ENCODE results near the gene DNAJB11. TPM values are rescaled to one million over a fixed set of nuclear protein-coding genes. Genes with fewer than 3 reads are reported as not detected.
"Not testable (repeated sequence)": the region's sequence is repeated elsewhere in the genome, so short reads cannot be mapped to it uniquely, and the experiment has no call there.

DNAJB11 gene
- total RNA-seq, 1 experiment from 2014 or later: 34.0 TPM

- in situ Hi-C loops (cut with HindIII; ENCODE audit: low pct_unique_long_range_greater_than_20kb, low sequenced_read_pairs): no loop called here
- no peak for DNase-seq (ENCODE audit: low read depth)
These were observed 57.4 kb downstream of the DNAJB11 start for GRCh38 chr3:186627852-186628414.

- in situ Hi-C loops (cut with HindIII; ENCODE audit: low pct_unique_long_range_greater_than_20kb, low sequenced_read_pairs): no loop called here
- DNase-seq (ENCODE audit: low read depth): no peak
These were observed 58.2 kb downstream of the DNAJB11 start for GRCh38 chr3:186628756-186629155.

DNA sequence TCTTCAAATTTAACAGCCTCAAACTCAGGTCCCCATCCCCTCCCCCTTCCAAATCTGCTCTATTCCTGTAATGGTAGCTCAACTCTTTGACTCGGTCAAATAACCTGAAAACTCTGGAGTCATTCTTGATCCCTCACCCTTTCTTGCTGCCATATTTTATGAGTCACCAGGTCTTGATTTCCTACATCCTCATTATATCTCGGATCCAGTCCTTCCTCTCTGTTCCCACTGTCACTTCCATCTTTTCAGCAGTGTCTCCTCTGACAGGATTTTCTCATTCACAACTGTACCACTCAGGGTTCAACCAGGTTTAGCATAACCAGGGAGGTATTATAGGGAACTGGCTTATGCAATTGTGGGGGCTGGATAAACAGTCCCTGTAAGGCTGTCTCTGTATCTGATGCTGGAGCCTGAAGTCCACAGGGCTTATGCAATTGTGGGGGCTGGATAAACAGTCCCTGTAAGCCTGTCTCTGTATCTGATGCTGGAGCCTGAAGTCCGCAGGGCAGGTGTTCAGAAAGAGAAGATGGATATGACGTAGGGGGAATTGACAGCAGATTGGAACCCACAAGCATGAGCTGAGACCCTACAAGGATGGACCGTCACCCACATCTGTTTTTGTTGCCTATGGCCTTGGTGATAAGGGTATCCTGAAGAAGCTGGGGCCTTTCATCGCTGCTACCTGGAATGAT, 60.6 kb downstream of the DNAJB11 start:
- in situ Hi-C loops (cut with HindIII; ENCODE audit: low pct_unique_long_range_greater_than_20kb, low sequenced_read_pairs): no loop called here
- DNase-seq (ENCODE audit: low read depth): no peak

DNA sequence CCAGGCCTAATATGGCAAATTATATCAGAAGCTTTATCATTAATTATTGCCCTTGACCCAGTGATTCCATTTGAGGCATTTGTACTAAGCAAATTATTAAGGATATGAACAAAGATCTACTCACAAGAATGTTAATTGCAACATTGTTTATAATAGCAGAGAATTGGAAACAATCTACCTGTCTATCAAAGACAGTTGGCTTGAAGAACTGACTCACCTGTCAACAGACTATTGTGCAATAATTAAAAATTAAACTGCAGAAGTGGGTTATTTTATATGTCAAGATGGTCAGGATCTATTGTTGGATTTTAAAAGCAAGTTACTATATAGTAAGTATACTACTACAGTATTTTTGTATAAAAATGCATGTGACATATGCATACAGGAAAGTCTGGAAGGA, 63.0 kb downstream of the DNAJB11 start:
- in situ Hi-C loops (cut with HindIII; ENCODE audit: low pct_unique_long_range_greater_than_20kb, low sequenced_read_pairs): no loop called here

DNA sequence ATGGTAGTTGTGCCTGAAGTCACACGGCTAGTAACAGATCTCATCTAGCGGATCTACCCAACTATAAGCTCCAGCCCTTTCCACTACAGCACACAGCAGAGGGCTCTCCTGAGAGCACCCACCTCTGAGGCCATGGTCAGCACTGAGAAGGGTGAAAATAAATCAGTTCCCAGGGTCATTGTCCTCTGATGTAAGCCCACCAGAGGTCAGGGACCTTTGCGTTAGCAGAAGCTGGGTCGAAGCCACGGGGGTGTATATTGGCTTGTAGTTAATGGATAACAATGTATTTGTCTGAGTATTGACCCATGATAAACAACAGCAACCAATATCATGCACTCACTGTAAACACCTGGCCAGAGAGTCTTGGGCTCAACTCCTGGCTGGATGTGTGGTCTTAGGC, 63.7 kb downstream of the DNAJB11 start:
- in situ Hi-C loops (cut with HindIII; ENCODE audit: low pct_unique_long_range_greater_than_20kb, low sequenced_read_pairs); DNase-seq (ENCODE audit: low read depth): not testable (repeated sequence)

More for the DNA sequence above, 63.0 kb downstream of the DNAJB11 start:
- no peak for DNase-seq (ENCODE audit: low read depth)

Other genes with a start within 250 kb of the DNAJB11 start
- gene DGKG, start 208.5 kb upstream of the DNAJB11 start, total RNA-seq (2014; rRNA removed; shearing (Covaris generic); ENCODE audit: low replicate concordance): 15.0 and 16.4 TPM in 2 replicates
- gene CRYGS, start 26.3 kb upstream of the DNAJB11 start, total RNA-seq (2014; rRNA removed; shearing (Covaris generic); ENCODE audit: low replicate concordance): 3.1 TPM in 1 of 2 replicates, not detected in the other
- gene TBCCD1, start 3.4 kb upstream of the DNAJB11 start, total RNA-seq (2014; rRNA removed; shearing (Covaris generic); ENCODE audit: low replicate concordance): 13.4 and 18.3 TPM in 2 replicates
- gene AHSG, start 42.3 kb downstream of the DNAJB11 start, total RNA-seq (2014; rRNA removed; shearing (Covaris generic); ENCODE audit: low replicate concordance): not detected in 2 replicates
- not detected in 2 replicates for gene FETUB, start 69.7 kb downstream of the DNAJB11 start, total RNA-seq (2014; rRNA removed; shearing (Covaris generic); ENCODE audit: low replicate concordance)
- gene HRG, start 95.3 kb downstream of the DNAJB11 start, total RNA-seq (2014; rRNA removed; shearing (Covaris generic); ENCODE audit: low replicate concordance): not detected in 2 replicates
- not detected in 2 replicates for gene KNG1, start 146.6 kb downstream of the DNAJB11 start, total RNA-seq (2014; rRNA removed; shearing (Covaris generic); ENCODE audit: low replicate concordance)
- 96.9 and 135 TPM in 2 replicates for gene EIF4A2, start 212.9 kb downstream of the DNAJB11 start, total RNA-seq (2014; rRNA removed; shearing (Covaris generic); ENCODE audit: low replicate concordance)
- gene RFC4, start 235.8 kb downstream of the DNAJB11 start, total RNA-seq (2014; rRNA removed; shearing (Covaris generic); ENCODE audit: low replicate concordance): 74.0 and 165 TPM in 2 replicates

All from Caki2 (cell line).